SU-DHL-6 (cell line): ENCODE results near the gene PDCL3.

ENCODE experiments used
- H2AFZ ChIP-seq: fragments of 200-600 bp; sonication (generic); 2 replicates; pipeline ENCODE4 v1.6.1; 2014; ENCODE audit warnings: low read depth, mild to moderate bottlenecking, moderate library complexity, mixed read lengths, antibody characterized with exemption, low read length; ENCODE audit not compliant: severe bottlenecking
- H3F3A ChIP-seq: fragments of 200-600 bp; shearing (Covaris generic); 2 replicates; pipeline ENCODE4 v1.6.0; 2016; ENCODE audit warnings: antibody characterized with exemption, mild to moderate bottlenecking; ENCODE audit not compliant: insufficient read depth
- H3K27ac ChIP-seq: fragments of 200-600 bp; sonication (generic); 2 replicates; pipeline ENCODE4 v1.5.1; 2016; ENCODE audit warnings: low read depth, mild to moderate bottlenecking, low read length, moderate library complexity, mixed read lengths
- H3K27me3 ChIP-seq: fragments of 200-600 bp; sonication (generic), shearing (Covaris generic); 2 replicates; pipeline ENCODE4 v1.6.0; 2014; ENCODE audit warnings: mild to moderate bottlenecking, low read length
- H3K36me3 ChIP-seq: fragments of 200-600 bp; sonication (generic); 2 replicates; pipeline ENCODE4 v1.6.1; 2014; ENCODE audit warnings: mild to moderate bottlenecking, low read length, mixed read lengths
- H3K4me2 ChIP-seq: fragments of 300-600, 200-600 bp; shearing (Covaris generic), sonication (generic); 2 replicates; pipeline ENCODE4 v1.6.0; 2014; ENCODE audit warnings: low read length, low read depth, mild to moderate bottlenecking; ENCODE audit not compliant: poor library complexity, severe bottlenecking
- H3K4me3 ChIP-seq: fragments of 200-600 bp; sonication (generic); 2 replicates; pipeline ENCODE4 v1.5.1; 2014; ENCODE audit warnings: antibody characterized with exemption, low read length, mild to moderate bottlenecking, mixed read lengths; ENCODE audit not compliant: insufficient read depth, poor library complexity, severe bottlenecking
- H3K79me2 ChIP-seq: fragments of 200-600 bp; sonication (generic); 2 replicates; pipeline ENCODE4 v1.6.1; 2014; ENCODE audit warnings: mild to moderate bottlenecking, low read length, moderate library complexity; ENCODE audit not compliant: insufficient read depth
- H3K9ac ChIP-seq: fragments of 200-600 bp; sonication (generic); 2 replicates; pipeline ENCODE4 v1.7.0; 2014; ENCODE audit warnings: mild to moderate bottlenecking, low read length
- H3K9me2 ChIP-seq: fragments of 200-600 bp; sonication (generic); replicated peaks from 2 replicates; pipeline ENCODE4 v1.6.1; 2014; ENCODE audit warnings: low read length; ENCODE audit not compliant: insufficient read depth
- H3K9me3 ChIP-seq: fragments of 200-600 bp; sonication (generic); 2 replicates; pipeline ENCODE4 v1.6.1; 2014; ENCODE audit warnings: low read length, mixed read lengths; ENCODE audit not compliant: insufficient read depth
- H4K20me1 ChIP-seq: fragments of 200-600 bp; sonication (generic); 2 replicates; pipeline ENCODE4 v1.6.1; 2014; ENCODE audit warnings: low read depth, mild to moderate bottlenecking, antibody characterized with exemption, low read length, moderate library complexity, mixed read lengths
- EZH2phosphoT487 ChIP-seq: fragments of 200-600 bp; sonication (generic), shearing (Covaris generic); conservative IDR thresholded peaks from 2 replicates; pipeline ENCODE4 v1.6.1; 2018; ENCODE audit warnings: mild to moderate bottlenecking, antibody characterized with exemption, low read length, moderate library complexity, mixed read lengths
- TF ChIP-seq, protein P1 (sequence below): fragments of 200-600 bp; sonication (generic); IDR thresholded peaks from one replicate; pipeline ENCODE4 v1.5.1; 2017; ENCODE audit warnings: antibody characterized with exemption, mild to moderate bottlenecking, low read length, moderate library complexity; ENCODE audit not compliant: insufficient read depth, poor library complexity, severe bottlenecking

The PDCL3 gene

DNA sequence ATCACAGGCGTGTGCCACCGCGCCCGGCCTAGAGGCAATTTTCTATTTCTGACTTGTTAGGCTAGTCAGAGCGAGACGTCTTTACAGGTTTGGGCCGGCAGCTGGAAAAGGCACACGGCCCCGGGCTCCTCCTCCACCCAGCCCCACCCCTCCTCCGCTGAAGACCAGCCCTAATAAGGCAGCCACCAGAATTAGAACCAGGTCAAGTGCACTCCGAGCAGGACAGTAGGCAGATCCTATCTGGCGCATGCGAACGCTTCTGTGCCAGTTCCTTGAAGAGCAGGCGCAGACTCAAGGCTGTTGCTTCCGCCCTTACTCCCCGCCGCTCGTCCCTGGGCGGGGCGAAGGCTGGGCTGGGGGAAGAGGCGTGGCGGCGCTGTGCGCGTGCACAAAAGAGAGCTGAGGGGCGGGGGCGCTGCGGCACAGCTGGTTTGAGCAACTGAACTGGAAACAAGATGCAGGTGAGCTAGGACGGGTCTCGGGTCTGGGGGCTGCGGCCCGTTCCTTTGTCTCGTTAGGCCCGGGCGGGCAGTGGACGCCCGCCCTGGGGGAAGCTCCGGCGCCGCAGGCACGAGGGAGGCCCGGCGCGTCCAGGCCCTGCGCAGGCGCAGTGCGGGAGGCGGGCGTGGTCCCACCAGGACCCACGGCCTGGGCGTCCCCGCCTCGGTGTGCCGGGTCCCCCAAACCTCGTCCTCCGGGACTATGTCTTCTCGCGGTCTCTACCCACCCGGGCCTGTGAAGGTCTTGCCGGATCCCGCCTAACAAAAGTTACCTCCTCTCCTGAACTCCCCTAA, at the start of gene PDCL3:
Gene PDCL3, plus strand, starts transcription at position 381 of the 794 bp plus-strand sequence. Its CDS starts 75 bp downstream, at position 456.
- peak within 1 kb of the TSS; percentile 84 for H3K27ac ChIP-seq
- H3K36me3 ChIP-seq: no peaks in the 10 kb centered on the region
- H3K4me2 ChIP-seq: peak within 1 kb of the TSS; percentile 99
- H3K9ac ChIP-seq: peak within 1 kb of the TSS; percentile 81
- peaks cover 13% of the 10 kb centered on the region for H3F3A ChIP-seq
- no peaks in the 10 kb centered on the region for H4K20me1 ChIP-seq
- no peaks in the 10 kb centered on the region for H3K27me3 ChIP-seq
- H3K79me2 ChIP-seq: peaks cover 15% of the 10 kb centered on the region; the same call in 1 of the 2 replicates
- no peaks in the 10 kb centered on the region for H3K9me2 ChIP-seq
- H2AFZ ChIP-seq: peak within 1 kb of the TSS; percentile 86
- TF ChIP-seq, protein P1, sequence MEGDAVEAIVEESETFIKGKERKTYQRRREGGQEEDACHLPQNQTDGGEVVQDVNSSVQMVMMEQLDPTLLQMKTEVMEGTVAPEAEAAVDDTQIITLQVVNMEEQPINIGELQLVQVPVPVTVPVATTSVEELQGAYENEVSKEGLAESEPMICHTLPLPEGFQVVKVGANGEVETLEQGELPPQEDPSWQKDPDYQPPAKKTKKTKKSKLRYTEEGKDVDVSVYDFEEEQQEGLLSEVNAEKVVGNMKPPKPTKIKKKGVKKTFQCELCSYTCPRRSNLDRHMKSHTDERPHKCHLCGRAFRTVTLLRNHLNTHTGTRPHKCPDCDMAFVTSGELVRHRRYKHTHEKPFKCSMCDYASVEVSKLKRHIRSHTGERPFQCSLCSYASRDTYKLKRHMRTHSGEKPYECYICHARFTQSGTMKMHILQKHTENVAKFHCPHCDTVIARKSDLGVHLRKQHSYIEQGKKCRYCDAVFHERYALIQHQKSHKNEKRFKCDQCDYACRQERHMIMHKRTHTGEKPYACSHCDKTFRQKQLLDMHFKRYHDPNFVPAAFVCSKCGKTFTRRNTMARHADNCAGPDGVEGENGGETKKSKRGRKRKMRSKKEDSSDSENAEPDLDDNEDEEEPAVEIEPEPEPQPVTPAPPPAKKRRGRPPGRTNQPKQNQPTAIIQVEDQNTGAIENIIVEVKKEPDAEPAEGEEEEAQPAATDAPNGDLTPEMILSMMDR: no peak
- TF ChIP-seq EZH2phosphoT487: no peak
- H3K4me3 ChIP-seq: peak within 1 kb of the TSS; percentile 83
- no peaks in the 10 kb centered on the region for H3K9me3 ChIP-seq

DNA sequence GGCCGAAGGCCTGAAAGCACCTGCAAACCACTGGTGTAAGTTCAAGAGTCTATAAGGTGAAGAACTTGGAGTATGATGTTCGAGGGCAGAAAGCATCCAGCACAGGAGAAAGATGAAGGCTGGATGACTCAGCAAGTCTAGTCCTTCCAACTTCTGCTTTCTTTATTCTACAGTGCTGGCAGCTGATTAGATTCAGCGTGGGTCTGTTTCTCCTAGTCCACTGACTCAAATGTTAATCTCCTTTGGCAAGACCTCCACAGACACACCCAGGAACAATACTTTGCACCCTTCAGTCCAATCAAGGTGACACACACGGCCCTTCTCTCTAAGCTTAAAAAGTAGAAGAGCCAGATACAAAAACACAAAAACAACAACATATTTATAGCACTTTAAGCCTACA, 49.1 kb upstream of the PDCL3 start:
- no peak overlapping the region for H3K9ac ChIP-seq
- no peaks in the 10 kb centered on the region; the same call in 1 of the 2 replicates for H3K9me2 ChIP-seq
- peak overlapping the region; percentile 84 for H2AFZ ChIP-seq
- H4K20me1 ChIP-seq: no peaks in the 10 kb centered on the region
- no peaks in the 10 kb centered on the region for H3F3A ChIP-seq
- H3K27ac ChIP-seq: no peak overlapping the region
- H3K79me2 ChIP-seq: no peaks in the 10 kb centered on the region
- no peaks in the 10 kb centered on the region for H3K27me3 ChIP-seq
- TF ChIP-seq EZH2phosphoT487: no peak
- H3K36me3 ChIP-seq: no peaks in the 10 kb centered on the region
- H3K4me2 ChIP-seq: peak overlapping the region; percentile 31
- no peak overlapping the region for H3K4me3 ChIP-seq
- H3K9me3 ChIP-seq: no peaks in the 10 kb centered on the region

DNA sequence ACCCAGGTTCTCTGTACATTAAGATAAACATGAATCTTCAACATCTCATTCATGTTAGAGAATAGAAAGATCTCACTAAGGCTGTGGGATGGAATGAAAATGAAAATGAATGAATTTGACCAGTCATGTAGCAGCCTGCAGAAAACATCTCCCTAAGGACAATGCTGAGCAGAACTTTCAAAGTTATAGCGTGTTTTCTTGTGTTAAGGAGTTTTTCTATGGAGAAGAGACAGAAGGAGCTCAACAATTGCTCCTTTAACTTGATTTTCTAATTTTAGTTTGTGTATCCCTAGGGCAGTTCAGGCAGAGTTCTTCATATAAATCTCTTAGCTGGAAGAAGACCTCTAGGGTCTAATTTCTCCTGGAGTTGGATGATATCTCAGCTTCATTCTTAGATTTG, 45.2 kb upstream of the PDCL3 start:
- Histone ChIP-seq H4K20me1 (no peaks in the 10 kb centered on the region), H3F3A (no peaks in the 10 kb centered on the region), H3K9me2 (no peaks in the 10 kb centered on the region), H3K4me3 (no peak overlapping the region), H3K9me3 (no peaks in the 10 kb centered on the region), H3K9ac (no peak overlapping the region), H3K79me2 (no peaks in the 10 kb centered on the region), H2AFZ (no peak overlapping the region), H3K27me3 (no peaks in the 10 kb centered on the region), H3K36me3 (no peaks in the 10 kb centered on the region), H3K4me2 (no peak overlapping the region), H3K27ac (no peak overlapping the region)
- no peak for TF ChIP-seq EZH2phosphoT487

DNA sequence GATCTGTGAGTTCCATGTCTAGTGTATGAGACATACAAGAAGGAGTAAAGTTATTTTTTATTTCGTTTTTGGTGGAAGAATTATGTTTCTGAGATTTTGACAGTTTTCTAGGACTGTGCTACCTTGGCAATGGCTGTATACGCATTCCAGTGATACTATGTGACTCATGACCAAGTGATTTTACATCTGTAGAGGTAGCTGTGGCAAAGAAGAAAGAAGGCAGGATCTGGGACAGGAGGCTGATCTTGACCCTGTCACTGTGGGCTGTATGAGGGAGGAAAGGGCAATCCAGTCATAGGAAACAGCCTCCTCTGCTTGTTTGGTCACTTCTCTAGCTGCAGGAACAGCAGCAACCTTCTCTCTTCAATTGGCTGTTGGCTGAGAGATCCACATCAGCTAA, 44.0 kb upstream of the PDCL3 start:
- Histone ChIP-seq H3F3A (no peaks in the 10 kb centered on the region), H3K9me2 (no peaks in the 10 kb centered on the region), H3K79me2 (no peaks in the 10 kb centered on the region), H3K4me2 (no peak overlapping the region), H4K20me1 (no peaks in the 10 kb centered on the region), H3K36me3 (no peaks in the 10 kb centered on the region), H3K9me3 (no peaks in the 10 kb centered on the region), H3K9ac (no peak overlapping the region), H3K27ac (no peak overlapping the region), H3K4me3 (no peak overlapping the region), H3K27me3 (no peaks in the 10 kb centered on the region), H2AFZ (no peak overlapping the region)
- no peak for TF ChIP-seq EZH2phosphoT487
- TF ChIP-seq, protein P1: no peak
